ELR (cell line): ENCODE data around the gene KRTAP5-6.

Experiments
- DNase-seq: peaks from one replicate; pipeline ENCODE4 v3.0.0-alpha.2; 2015; ENCODE audit warnings: low read depth

KRTAP5-6 gene, protein sequence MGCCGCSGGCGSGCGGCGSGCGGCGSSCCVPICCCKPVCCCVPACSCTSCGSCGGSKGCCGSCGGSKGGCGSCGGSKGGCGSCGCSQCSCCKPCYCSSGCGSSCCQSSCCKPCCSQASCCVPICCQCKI

GRCh38 chr11:1696608-1697570 is at the start of gene KRTAP5-6:
KRTAP5-6 (plus strand) TSS chr11:1697195; CDS start chr11:1697246, 51 bp downstream.
- DNase-seq: no peak

DNA sequence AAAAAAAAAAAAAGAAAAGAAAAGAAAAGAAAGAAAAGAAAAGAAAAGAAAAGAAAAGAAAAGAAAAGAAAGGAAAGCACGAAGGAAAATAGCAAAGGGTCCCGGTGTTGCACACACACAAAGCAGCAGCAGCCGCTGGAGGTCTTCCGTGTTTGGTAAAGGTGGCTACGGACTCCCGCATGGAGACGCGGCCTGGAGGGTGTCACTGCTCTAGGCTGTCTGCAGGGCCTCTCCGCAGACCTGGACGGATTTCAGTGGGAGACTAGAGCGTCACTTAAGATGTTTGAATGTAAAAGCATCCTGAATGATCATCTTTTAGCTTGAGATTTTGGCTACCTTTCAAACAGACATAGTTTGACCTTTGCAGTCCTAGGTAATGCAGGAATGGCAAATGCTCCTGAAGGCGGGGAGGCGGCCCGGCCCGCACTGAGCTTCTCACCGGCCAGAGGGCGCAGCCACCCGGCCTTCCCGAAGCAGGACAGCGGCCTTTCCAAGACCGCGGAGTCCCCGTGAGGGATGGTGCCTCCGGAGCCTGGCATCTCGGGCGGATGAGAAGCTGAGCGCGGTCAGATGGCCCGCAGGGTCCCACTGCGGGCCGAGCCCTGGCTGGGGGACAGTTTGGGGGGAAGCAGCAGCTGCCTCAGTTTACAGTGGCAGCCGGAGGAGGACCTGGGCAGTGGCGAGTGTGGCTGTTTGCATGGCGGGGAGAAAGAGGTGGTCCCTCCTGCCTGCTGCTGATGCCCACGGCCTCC is 48.9 kb upstream of the KRTAP5-6 start:
- no peak for DNase-seq

DNA sequence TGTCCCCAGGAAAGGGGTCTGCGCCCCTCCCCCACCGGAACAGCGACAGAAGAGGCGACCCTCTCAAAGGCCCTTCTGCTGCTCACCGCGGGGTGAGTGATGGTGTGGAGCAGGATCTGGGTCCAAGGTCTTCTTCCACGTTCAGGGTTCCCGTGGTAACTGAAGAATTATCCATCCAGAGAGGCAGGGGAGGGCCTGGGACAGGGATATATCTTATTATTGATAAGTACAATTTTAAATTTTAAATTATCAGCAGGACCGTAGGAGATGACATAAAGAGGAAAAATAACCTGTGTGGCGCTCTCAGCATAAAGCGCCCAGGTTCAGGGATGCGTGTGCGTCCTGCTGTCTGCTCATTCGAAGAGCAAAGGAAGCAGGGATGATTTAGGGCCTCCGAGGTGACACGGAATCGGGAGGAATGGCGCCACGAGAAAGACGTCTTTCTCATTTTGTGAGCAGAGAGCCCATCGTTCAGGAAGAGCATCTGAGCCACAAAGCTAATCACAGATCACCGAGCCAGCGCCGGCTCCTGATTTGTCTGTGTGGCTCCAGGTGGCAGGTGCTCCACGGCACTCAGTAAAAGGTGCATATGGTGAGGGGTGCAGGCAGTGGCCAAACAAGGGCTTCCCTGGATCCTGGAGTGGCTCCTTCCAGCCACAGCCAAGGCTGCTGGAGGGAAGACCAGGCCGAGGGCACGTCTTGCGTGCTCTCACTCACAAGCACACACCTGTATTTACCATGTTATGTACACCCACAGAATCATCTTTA is 48.2 kb upstream of the KRTAP5-6 start:
- DNase-seq: no peak

GRCh38 chr11:1650034-1650917 is 46.7 kb upstream of the KRTAP5-6 start:
- no peak for DNase-seq

- DNase-seq: no peak
Measured at GRCh38 chr11:1650918-1651262, 46.1 kb upstream of the KRTAP5-6 start.

- DNase-seq: no peak
Measured at GRCh38 chr11:1651411-1651980, 45.5 kb upstream of the KRTAP5-6 start.

GRCh38 chr11:1652026-1652425 is 45.0 kb upstream of the KRTAP5-6 start:
- no peak for DNase-seq

DNA sequence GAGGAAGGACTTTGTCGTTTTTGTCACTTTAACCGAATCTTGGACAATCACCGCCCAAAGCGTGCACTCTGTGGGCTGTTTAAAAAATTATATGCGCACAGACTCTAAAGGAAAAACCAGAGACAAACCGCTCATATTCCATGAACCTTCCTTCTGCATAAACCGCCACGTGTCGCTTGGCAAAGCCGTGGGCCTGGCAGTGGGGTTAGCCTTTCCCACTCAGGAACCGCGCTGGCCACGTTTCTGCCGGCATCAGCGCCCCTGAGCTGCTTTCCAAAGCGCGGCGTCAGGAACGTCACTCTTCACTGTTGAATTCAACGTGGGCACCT is 44.6 kb upstream of the KRTAP5-6 start:
- DNase-seq: no peak

- DNase-seq: peak; percentile 67
Measured at GRCh38 chr11:1652771-1653540, 44.0 kb upstream of the KRTAP5-6 start.

GRCh38 chr11:1653541-1654387 is 43.2 kb upstream of the KRTAP5-6 start:
- no peak for DNase-seq

DNA sequence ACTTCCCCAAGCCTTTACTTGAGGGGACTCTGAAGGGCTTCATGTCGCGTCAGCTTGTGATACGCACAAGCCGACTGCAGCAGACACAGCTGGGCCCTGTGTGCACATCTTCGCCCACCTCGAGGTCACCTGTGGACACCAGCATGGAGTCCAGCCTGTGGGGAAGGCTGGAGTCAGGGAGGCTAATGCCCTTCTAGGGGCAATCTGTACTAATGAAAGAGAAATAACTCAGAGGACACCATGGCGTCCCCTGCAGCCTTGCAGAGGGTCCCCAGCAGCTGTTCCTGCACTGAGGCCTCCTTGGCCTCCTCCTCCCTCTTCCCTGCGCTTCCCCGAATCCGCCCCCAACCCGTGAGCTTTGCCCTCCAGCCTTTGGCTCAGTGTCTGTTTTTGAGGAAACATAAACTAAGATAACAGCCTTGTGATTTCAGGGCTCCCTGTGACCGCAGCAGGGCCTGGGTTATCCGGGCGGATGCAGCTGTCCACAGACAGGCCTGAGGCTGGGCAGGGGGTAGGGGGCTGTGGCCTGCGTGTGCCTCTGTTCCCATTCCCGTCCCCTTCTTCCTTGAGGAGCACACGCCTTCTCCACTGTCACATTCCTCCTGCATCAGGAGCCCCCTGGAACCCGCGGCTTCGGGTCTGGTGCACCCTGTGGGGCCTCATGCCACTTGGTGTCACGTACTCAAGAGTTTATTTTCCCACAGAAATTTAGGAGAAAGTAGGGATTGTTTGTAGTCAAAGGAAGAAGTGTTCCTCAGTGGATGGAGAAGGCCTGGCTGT is 42.4 kb upstream of the KRTAP5-6 start:
- no peak for DNase-seq

GRCh38 chr11:1655168-1656060 is 41.6 kb upstream of the KRTAP5-6 start:
- DNase-seq: no peak

- no peak for DNase-seq
Measured at GRCh38 chr11:1656061-1656441, 40.9 kb upstream of the KRTAP5-6 start.

GRCh38 chr11:1656670-1657069 is 40.3 kb upstream of the KRTAP5-6 start:
- DNase-seq: no peak

DNA sequence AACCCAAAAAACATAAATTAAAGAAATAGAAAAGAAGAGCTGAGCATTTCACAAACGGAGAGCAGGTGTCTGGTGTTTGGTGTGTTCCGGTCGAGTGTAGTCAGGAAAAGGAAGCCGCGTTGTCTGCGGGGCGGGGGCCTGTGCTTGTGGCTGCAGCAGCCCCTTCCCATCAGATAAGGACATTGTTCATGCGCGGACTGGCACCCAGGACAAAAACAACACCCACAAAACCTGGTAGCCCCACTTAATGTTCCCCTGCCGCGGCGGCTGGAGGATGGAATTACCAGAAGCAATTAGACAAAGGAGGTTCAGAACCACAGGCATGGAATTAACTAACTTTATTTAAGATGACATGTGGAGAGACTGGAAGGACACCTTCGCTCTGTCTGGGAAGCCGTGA is 37.5 kb upstream of the KRTAP5-6 start:
- no peak for DNase-seq

- no peak for DNase-seq
Measured at GRCh38 chr11:1660111-1660867, 36.7 kb upstream of the KRTAP5-6 start.
